GM10266 (cell line): ENCODE measurements around the gene TIRAP.

ENCODE experiments used
- DNase-seq: peaks from one replicate; pipeline ENCODE4 v3.0.0; 2012; ENCODE audit errors: extremely low spot score
- TF ChIP-seq, protein P1 (sequence below): IDR thresholded peaks from 2 replicates; pipeline ENCODE4 v1.5.1; 2012; ENCODE audit warnings: mild to moderate bottlenecking, low read depth; ENCODE audit not compliant: control insufficient read depth, insufficient read depth; ENCODE audit errors: missing control alignments

The TIRAP gene

DNA sequence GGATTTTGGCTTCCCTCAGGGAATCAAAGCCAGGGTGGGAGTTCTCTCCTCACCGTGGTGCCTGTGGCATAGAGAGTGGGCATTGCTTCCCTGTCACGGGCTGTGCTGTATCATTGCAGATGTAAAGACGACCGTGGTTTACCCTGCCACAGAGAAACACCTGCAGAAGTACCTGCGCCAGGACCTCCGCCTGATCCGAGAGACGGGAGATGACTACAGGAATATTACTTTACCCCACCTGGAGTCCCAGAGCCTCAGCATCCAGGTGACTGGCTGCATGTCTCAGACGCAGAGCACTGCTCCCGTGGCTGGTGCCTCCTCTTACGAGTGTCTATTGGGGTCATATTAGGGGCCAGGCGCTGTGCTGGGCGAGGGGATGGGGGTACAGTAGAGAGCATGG lies 48.4 kb downstream of the TIRAP start:
- TF ChIP-seq, protein P1, sequence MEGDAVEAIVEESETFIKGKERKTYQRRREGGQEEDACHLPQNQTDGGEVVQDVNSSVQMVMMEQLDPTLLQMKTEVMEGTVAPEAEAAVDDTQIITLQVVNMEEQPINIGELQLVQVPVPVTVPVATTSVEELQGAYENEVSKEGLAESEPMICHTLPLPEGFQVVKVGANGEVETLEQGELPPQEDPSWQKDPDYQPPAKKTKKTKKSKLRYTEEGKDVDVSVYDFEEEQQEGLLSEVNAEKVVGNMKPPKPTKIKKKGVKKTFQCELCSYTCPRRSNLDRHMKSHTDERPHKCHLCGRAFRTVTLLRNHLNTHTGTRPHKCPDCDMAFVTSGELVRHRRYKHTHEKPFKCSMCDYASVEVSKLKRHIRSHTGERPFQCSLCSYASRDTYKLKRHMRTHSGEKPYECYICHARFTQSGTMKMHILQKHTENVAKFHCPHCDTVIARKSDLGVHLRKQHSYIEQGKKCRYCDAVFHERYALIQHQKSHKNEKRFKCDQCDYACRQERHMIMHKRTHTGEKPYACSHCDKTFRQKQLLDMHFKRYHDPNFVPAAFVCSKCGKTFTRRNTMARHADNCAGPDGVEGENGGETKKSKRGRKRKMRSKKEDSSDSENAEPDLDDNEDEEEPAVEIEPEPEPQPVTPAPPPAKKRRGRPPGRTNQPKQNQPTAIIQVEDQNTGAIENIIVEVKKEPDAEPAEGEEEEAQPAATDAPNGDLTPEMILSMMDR: no peak
- DNase-seq: no peak

DNA sequence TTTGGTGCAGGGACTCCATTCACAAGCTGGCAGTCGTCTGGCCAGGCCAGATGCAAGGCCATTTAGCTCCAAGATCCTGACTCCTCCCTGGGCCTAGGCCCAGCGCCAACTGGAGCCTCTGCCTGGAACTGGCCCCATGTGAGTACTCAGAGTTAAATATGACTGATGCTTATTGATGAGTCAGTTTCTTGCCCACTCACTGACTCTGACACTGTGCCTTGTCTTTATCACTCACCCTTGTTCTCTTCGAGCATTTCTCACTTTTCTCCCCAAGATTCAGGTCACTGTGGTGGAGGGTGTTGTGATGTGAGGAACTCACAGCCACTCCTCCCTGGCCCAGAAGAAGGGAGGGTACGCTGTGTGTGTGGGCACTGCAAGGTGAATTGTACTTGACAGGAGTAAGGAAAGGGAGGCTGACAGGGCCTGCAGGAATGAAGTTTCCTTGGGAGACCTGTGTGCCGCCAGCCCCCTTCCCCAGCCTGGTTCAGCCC lies 49.4 kb downstream of the TIRAP start:
- DNase-seq: no peak
- TF ChIP-seq, protein P1: no peak

DNA sequence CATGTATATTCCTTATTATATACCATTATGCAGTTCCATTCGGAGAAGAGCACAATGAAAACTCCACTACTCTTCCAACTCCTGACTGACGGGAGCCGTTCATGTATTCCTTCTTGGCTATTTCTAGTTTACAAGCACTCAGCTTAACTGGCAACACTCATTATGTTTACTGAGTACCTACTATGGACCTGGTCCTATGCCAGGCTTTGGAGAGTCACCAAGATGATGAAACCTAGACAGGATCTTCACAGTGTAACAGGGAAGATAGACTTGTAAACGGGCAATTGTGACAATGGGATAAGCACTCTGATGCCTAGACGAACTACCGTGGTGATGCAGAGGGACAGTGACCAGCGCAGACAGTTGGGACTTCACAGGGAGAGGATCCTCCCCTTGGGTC lies 50.2 kb downstream of the TIRAP start:
- DNase-seq: no peak
- TF ChIP-seq, protein P1: no peak

DNA sequence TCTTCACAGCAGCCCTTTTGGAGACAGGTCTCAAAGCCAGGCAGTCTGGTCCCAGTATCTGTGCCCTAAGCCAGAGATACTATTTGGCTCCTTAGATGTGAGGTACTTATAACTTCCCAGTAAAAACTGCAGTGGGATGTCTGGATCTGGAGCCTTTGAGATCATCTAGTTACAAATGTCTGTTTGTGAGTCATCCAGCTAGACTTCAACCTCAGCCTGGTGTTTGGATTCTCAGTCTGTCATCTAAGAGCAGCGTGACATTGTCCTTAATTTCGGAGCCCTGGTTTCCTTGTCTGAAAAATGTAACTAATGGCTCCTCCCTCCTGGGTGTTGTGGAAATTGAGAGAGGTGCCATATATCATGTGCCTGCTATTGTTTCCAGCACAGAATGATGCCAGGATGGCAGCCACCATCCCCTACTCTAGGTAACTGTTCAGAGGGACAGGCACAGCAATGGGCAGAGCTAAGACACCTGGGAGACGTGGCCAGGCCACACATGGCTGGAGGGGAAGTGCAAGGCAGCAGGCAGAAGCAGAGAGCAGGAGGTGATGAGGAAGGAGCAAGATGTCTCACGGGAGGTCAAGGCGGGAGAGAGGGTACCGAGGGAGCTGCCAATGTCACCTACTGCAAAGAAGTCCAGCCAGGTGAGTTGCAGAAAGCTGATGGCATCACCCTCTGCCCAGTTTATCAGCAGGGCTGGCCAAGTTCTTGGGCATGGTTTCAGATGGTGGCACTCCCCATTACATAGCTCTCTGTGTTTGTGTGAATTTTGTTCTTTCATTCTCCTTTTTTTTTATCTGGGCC lies 52.0 kb downstream of the TIRAP start:
- DNase-seq: no peak
- TF ChIP-seq, protein P1: no peak

DNA sequence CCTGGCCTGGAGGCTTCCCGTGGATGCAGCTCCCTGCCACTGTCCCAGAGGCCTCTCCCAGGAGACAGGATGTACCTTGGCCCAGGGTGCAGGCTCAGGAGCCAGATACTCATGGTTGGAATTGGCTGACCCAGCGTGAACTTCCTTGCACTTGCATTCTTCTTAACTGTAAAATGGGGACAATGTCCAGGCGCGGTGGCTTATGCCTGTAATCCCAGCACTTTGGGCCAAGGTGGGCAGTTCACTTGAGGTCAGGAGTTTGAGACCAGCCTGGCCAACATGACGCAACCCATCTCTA lies 52.5 kb downstream of the TIRAP start:
- TF ChIP-seq, protein P1: no peak
- DNase-seq: no peak

DNA sequence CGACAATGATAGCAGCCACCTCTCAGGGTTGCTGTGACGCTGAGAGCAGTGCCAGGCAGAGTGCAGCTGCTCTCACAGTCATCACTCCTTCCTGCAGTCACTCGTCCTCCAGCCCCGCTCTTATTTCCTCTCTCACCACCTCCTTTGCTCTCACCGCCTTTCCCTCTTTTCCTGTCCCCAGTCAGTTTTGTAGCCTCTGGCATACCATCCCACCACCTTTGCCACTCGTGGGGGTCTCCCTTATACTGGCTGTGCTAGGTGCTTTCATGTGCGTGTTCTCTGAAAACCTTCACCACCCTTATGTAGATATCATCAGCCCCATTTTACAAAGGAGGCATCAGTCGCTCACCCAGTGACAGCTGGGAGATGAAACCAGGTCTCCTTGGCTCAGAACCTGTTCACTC lies 53.2 kb downstream of the TIRAP start:
- no peak for DNase-seq
- TF ChIP-seq, protein P1: no peak

DNA sequence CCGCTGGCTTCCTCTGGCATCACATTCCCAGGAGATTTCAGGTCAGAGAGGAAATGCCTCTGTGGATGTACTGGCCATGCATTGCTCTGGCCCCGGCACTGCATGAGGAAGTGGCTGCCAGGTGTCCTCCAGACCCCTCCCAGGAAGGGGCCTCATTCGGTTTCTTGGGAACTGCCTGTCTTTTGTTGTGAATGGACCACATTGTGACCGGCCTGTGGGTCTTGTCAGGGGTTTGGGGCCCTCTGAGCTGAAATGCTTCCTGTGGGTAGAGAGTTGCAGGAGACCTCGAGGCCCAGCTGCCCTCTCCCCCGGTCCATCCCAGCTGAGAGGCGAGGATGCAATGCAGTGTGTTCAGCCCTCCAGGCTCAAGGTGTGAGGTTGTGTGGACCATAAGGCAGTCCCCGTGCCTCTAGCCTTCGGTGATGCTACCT lies 53.8 kb downstream of the TIRAP start:
- TF ChIP-seq, protein P1: no peak

More for the DNA sequence above, 53.8 kb downstream of the TIRAP start:
- no peak for DNase-seq
